Activated CD4-positive, alpha-beta T cell treated with anti-CD3 and anti-CD28 coated beads, Interleukin-2, amount 50 U/mL, for 16 hours (primary cell): ENCODE measurements around the gene JAKMIP2.
"Not testable (repeated sequence)": the region's sequence is repeated elsewhere in the genome, so short reads cannot be mapped to it uniquely, and the experiment has no call there.

ENCODE experiments used
- DNase-seq: peaks from one replicate; pipeline ENCODE4 v3.0.0-alpha.2; 2020

The JAKMIP2 gene

GRCh38 chr5:147782110-147783028 lies at the start of gene JAKMIP2:
Gene JAKMIP2, minus strand, starts transcription at chr5:147782728. Its CDS starts 110,922 bp downstream, at chr5:147671806.
- DNase-seq, result peak; percentile 94

GRCh38 chr5:147831465-147831864 lies 48.9 kb upstream of the JAKMIP2 start, which contains the start of gene SPINK1:
Gene SPINK1, minus strand, starts transcription at chr5:147831671. Its CDS starts 94 bp downstream, at chr5:147831577.
- DNase-seq, result no peak

- no peak for DNase-seq
These were observed 47.5 kb upstream of the JAKMIP2 start for GRCh38 chr5:147830035-147830434.

GRCh38 chr5:147827017-147827416 lies 44.5 kb upstream of the JAKMIP2 start:
- DNase-seq, result not testable (repeated sequence)

- DNase-seq, result no peak
These were observed 43.8 kb upstream of the JAKMIP2 start for GRCh38 chr5:147826361-147826760.

GRCh38 chr5:147822686-147823491 lies 40.4 kb upstream of the JAKMIP2 start:
- peak; percentile 67 for DNase-seq

GRCh38 chr5:147822222-147822621 lies 39.7 kb upstream of the JAKMIP2 start:
- DNase-seq, result not testable (repeated sequence)

- DNase-seq, result no peak
These were observed 39.2 kb upstream of the JAKMIP2 start for GRCh38 chr5:147821766-147822165.

- no peak for DNase-seq
These were observed 36.8 kb upstream of the JAKMIP2 start for GRCh38 chr5:147819261-147819770.

- no peak for DNase-seq
These were observed 35.8 kb upstream of the JAKMIP2 start for GRCh38 chr5:147818290-147818689.

- DNase-seq, result no peak
These were observed 31.2 kb upstream of the JAKMIP2 start for GRCh38 chr5:147813696-147814095.

- no peak for DNase-seq
These were observed 27.5 kb upstream of the JAKMIP2 start for GRCh38 chr5:147809830-147810666.

GRCh38 chr5:147805030-147805454 lies 22.5 kb upstream of the JAKMIP2 start:
- DNase-seq, result no peak

- no peak for DNase-seq
These were observed 21.8 kb upstream of the JAKMIP2 start for GRCh38 chr5:147804334-147804733.

- no peak for DNase-seq
These were observed 21.4 kb upstream of the JAKMIP2 start for GRCh38 chr5:147803926-147804325.

- not testable (repeated sequence) for DNase-seq
These were observed 20.6 kb upstream of the JAKMIP2 start for GRCh38 chr5:147803161-147803560.

GRCh38 chr5:147801461-147801860 lies 18.9 kb upstream of the JAKMIP2 start:
- no peak for DNase-seq

GRCh38 chr5:147800491-147800890 lies 18.0 kb upstream of the JAKMIP2 start:
- DNase-seq, result no peak

GRCh38 chr5:147796556-147797308 lies 14.2 kb upstream of the JAKMIP2 start:
- DNase-seq, result no peak

GRCh38 chr5:147791181-147791580 lies 8.7 kb upstream of the JAKMIP2 start:
- DNase-seq, result no peak

GRCh38 chr5:147789820-147790219 lies 7.3 kb upstream of the JAKMIP2 start:
- DNase-seq, result no peak

- no peak for DNase-seq
These were observed 5.5 kb upstream of the JAKMIP2 start for GRCh38 chr5:147788023-147788422.
